Hepatocyte (in vitro differentiated cells): Measurements from ENCODE around the gene CCDC85C. TPM values are rescaled to one million over a fixed set of nuclear protein-coding genes. Genes with fewer than 3 reads are reported as not detected.

Experiments
- DNase-seq: peaks from one replicate; pipeline ENCODE4 v3.0.0-alpha.2; 2016; ENCODE audit warnings: low spot score
- H2AFZ ChIP-seq: fragments of 200-600 bp; sonication (generic); 2 replicates; pipeline ENCODE4 v1.6.0; 2016; ENCODE audit warnings: antibody characterized with exemption, mild to moderate bottlenecking
- H3K27ac ChIP-seq: fragments of 200-600 bp; sonication (generic); 2 replicates; pipeline ENCODE4 v1.5.1; 2016; ENCODE audit warnings: mild to moderate bottlenecking
- H3K27me3 ChIP-seq: fragments of 200-600 bp; sonication (generic); 2 replicates; pipeline ENCODE4 v1.6.1; 2016
- H3K36me3 ChIP-seq: fragments of 200-600 bp; sonication (generic); replicated peaks from 2 replicates; pipeline ENCODE4 v1.5.1; 2016; ENCODE audit warnings: low read depth; ENCODE audit not compliant: insufficient read depth
- H3K4me1 ChIP-seq: fragments of 200-600 bp; sonication (generic); 2 replicates; pipeline ENCODE4 v1.5.1; 2016; ENCODE audit warnings: mild to moderate bottlenecking, moderate library complexity; ENCODE audit not compliant: insufficient read depth
- H3K4me2 ChIP-seq: fragments of 200-600 bp; sonication (generic); 2 replicates; pipeline ENCODE4 v1.6.0; 2016
- H3K4me3 ChIP-seq: fragments of 200-600 bp; sonication (generic); 2 replicates; pipeline ENCODE4 v1.5.1; 2016; ENCODE audit warnings: mild to moderate bottlenecking
- H3K79me2 ChIP-seq: fragments of 200-600 bp; sonication (generic); 2 replicates; pipeline ENCODE4 v1.6.0; 2017; ENCODE audit warnings: mild to moderate bottlenecking
- H3K9me2 ChIP-seq: fragments of 200-600 bp; sonication (generic); replicated peaks from 2 replicates; pipeline ENCODE4 v1.6.0; 2017; ENCODE audit warnings: mild to moderate bottlenecking; ENCODE audit not compliant: insufficient read depth
- H3K9me3 ChIP-seq: fragments of 200-600 bp; sonication (generic); 2 replicates; pipeline ENCODE4 v1.5.1; 2016; ENCODE audit warnings: low read depth, mild to moderate bottlenecking
- H4K20me1 ChIP-seq: fragments of 200-600 bp; sonication (generic); 2 replicates; pipeline ENCODE4 v1.6.0; 2016; ENCODE audit warnings: mild to moderate bottlenecking; ENCODE audit not compliant: insufficient read depth, poor library complexity, severe bottlenecking
- CTCF ChIP-seq: fragments of 200-600 bp; sonication (generic); IDR thresholded peaks from 2 replicates; pipeline ENCODE4 v1.5.1; 2016; ENCODE audit warnings: antibody characterized with exemption, mild to moderate bottlenecking; ENCODE audit not compliant: poor library complexity
- EZH2 ChIP-seq: fragments of 200-600 bp; sonication (generic); IDR thresholded peaks from 2 replicates; pipeline ENCODE4 v1.6.1; 2016; ENCODE audit warnings: antibody characterized with exemption, mild to moderate bottlenecking, borderline replicate concordance
- EZH2phosphoT487 ChIP-seq: fragments of 200-600 bp; sonication (generic); IDR thresholded peaks from one replicate; pipeline ENCODE4 v1.6.1; 2018; ENCODE audit warnings: antibody characterized with exemption, mild to moderate bottlenecking, low read depth, moderate library complexity; ENCODE audit not compliant: unreplicated experiment, severe bottlenecking
- WGBS: methylation state at CpG from one replicate; pipeline ENCODE4 v1.1.6; 2016; ENCODE audit warnings: low lambda C conversion rate; ENCODE audit errors: missing lambda C conversion rate; 5-methylcytosine and 5-hydroxymethylcytosine counted together
- polyA plus RNA-seq: library from polyadenylated mRNA; unstranded; fragments of >200 nt; fragmentation: Nextera tagmentation; extraction: Ambion mirVana; gene quantifications from 2 replicates; pipeline ENCODE4 v1.2.1, GENCODE V29; 2016
- total RNA-seq: library from RNA; depleted of rRNA; stranded (reverse); fragments of >200 nt; gene quantifications from 2 replicates; pipeline ENCODE4 v1.2.3, GENCODE V29; 2014

The CCDC85C gene
- total and polyA plus RNA-seq, 2 experiments from 2014 or later, result 37.8 to 47.2 TPM

DNA sequence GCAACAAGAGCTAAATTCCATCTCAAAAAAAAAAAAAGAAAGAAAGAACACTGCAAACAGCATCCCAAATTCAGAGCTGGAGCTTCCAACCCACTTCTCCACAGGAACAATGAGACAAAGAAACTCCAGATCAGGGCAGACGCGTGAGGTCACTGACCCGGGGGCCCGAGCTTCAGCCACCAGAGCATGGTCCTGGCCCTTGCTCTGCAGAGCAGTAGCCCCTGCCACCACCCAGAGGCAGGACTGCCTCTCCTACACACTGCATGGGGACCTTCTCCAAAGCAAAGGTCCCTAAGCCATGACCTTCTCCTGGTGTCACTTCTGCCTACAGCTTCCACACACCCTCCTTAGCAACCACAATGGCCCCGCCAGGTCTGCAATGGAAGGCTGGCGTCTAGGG lies 69.7 kb downstream of the CCDC85C start:
- Histone ChIP-seq H3K27ac (no peak overlapping the region), H3K27me3 (no peaks in the 10 kb centered on the region), H2AFZ (no peak overlapping the region), H3K4me1 (peaks cover 37% of the 10 kb centered on the region), H3K4me3 (no peak overlapping the region), H3K9me3 (no peaks in the 10 kb centered on the region), H3K36me3 (no peaks in the 10 kb centered on the region), H4K20me1 (peaks cover 6% of the 10 kb centered on the region), H3K4me2 (no peak overlapping the region), H3K9me2 (no peaks in the 10 kb centered on the region), H3K79me2 (peaks cover 94% of the 10 kb centered on the region)
- DNase-seq, result no peak
- WGBS, result 82% methylated on average over 6 of the region's 6 CpGs
- TF ChIP-seq EZH2phosphoT487 (no peak), CTCF (no peak), EZH2 (no peak)

GRCh38 chr14:99532310-99532709 lies 71.7 kb downstream of the CCDC85C start:
- Histone ChIP-seq H3K4me2 (no peak overlapping the region), H4K20me1 (no peaks in the 10 kb centered on the region), H3K4me1 (peaks cover 24% of the 10 kb centered on the region), H3K79me2 (peaks cover 81% of the 10 kb centered on the region), H3K27ac (no peak overlapping the region), H3K9me2 (no peaks in the 10 kb centered on the region), H2AFZ (no peak overlapping the region), H3K27me3 (no peaks in the 10 kb centered on the region), H3K9me3 (no peaks in the 10 kb centered on the region), H3K4me3 (no peak overlapping the region), H3K36me3 (no peaks in the 10 kb centered on the region)
- DNase-seq, result no peak
- 91% methylated on average over 5 of the region's 5 CpGs for WGBS
- TF ChIP-seq CTCF (no peak), EZH2phosphoT487 (no peak), EZH2 (no peak)

DNA sequence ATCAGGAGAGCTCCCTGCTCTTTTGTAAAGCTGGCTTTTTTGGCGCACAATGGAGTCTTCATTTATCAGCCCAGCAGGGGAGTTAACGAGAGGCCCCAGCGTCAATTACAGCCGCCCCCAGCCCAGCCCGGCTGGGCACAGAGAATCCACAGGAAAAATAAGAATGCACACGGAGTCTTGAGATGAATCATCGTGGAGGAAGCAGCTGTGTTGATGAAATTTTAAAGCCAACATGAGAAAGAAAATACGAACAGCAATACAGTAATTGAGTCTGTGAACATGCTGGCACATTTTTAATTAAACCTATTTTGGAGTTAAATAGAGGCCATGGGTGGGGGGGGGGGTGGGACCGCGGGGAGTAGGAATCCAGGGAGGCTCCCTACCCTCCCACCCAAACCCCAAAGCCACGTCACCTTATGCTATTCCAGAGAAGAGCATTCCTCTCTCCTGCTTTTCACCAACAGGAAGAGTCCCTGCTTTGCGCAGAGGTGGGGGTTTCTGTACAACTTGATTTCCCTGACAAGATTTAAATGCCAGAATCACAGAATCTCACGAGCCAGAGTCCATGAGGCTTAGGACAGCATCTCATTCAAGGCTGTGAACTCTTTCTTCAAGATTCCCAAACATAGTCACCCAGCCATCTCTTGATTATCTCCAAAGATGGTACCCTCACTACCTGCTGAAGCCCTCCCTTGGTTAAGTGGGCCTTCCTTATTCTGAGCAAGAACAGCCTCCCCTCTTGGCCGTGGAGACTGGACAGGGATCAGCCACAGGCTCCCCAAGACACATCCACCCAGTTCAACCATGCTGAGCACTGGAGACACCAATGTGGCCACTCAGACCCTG lies 72.5 kb downstream of the CCDC85C start:
- no peaks in the 10 kb centered on the region for H3K27me3 ChIP-seq
- no peak for DNase-seq
- no peak for TF ChIP-seq EZH2phosphoT487
- no peak for TF ChIP-seq CTCF
- no peak for TF ChIP-seq EZH2
- H3K27ac ChIP-seq, result peak overlapping the region; percentile 66
- H2AFZ ChIP-seq, result no peak overlapping the region
- no peak overlapping the region for H3K4me3 ChIP-seq
- H3K4me1 ChIP-seq, result peaks cover 16% of the 10 kb centered on the region
- H3K79me2 ChIP-seq, result peaks cover 77% of the 10 kb centered on the region
- H3K4me2 ChIP-seq, result no peak overlapping the region
- no peaks in the 10 kb centered on the region for H3K36me3 ChIP-seq
- H3K9me2 ChIP-seq, result no peaks in the 10 kb centered on the region
- no peaks in the 10 kb centered on the region for H3K9me3 ChIP-seq
- H4K20me1 ChIP-seq, result no peaks in the 10 kb centered on the region
- WGBS, result 53% methylated on average over 12 of the region's 14 CpGs
